Activated T-cell treated with anti-CD3 and anti-CD28 coated beads for 4 hours (primary cell): ENCODE measurements around the gene SOX5.

Experiments
- DNase-seq: peaks from one replicate; pipeline ENCODE4 v3.0.0-alpha.2; 2020

Gene SOX5

GRCh38 chr12:23585156-23585781 is 364.2 kb downstream of the SOX5 start:
- no peak for DNase-seq

GRCh38 chr12:23581913-23582312 is 367.6 kb downstream of the SOX5 start:
- no peak for DNase-seq

- no peak for DNase-seq
Measured at GRCh38 chr12:23579257-23579656, 370.2 kb downstream of the SOX5 start.

GRCh38 chr12:23576372-23576771 is 373.1 kb downstream of the SOX5 start:
- DNase-seq, result no peak

- no peak for DNase-seq
Measured at GRCh38 chr12:23569356-23569755, 380.1 kb downstream of the SOX5 start.

GRCh38 chr12:23566133-23566532 is 383.3 kb downstream of the SOX5 start:
- no peak for DNase-seq

GRCh38 chr12:23564451-23565152 is 384.9 kb downstream of the SOX5 start:
- no peak for DNase-seq

GRCh38 chr12:23561364-23562345 is 387.8 kb downstream of the SOX5 start:
- no peak for DNase-seq

GRCh38 chr12:23560611-23561010 is 388.9 kb downstream of the SOX5 start:
- DNase-seq, result no peak

- no peak for DNase-seq
Measured at GRCh38 chr12:23559268-23559753, 390.2 kb downstream of the SOX5 start.

- DNase-seq, result no peak
Measured at GRCh38 chr12:23556661-23557060, 392.8 kb downstream of the SOX5 start.

- no peak for DNase-seq
Measured at GRCh38 chr12:23555825-23556207, 393.7 kb downstream of the SOX5 start.

GRCh38 chr12:23555180-23555824 is 394.2 kb downstream of the SOX5 start:
- no peak for DNase-seq

GRCh38 chr12:23552417-23552816 is 397.1 kb downstream of the SOX5 start:
- DNase-seq, result no peak

GRCh38 chr12:23550753-23551152 is 398.7 kb downstream of the SOX5 start:
- no peak for DNase-seq

- DNase-seq, result no peak
Measured at GRCh38 chr12:23548742-23549141, 400.7 kb downstream of the SOX5 start.

GRCh38 chr12:23546756-23547155 is 402.7 kb downstream of the SOX5 start:
- no peak for DNase-seq

GRCh38 chr12:23543767-23544166 is 405.7 kb downstream of the SOX5 start:
- DNase-seq, result no peak

- DNase-seq, result no peak
Measured at GRCh38 chr12:23542187-23542586, 407.3 kb downstream of the SOX5 start.

GRCh38 chr12:23540572-23540971 is 408.9 kb downstream of the SOX5 start:
- no peak for DNase-seq

- DNase-seq, result no peak
Measured at GRCh38 chr12:23536293-23536692, 413.2 kb downstream of the SOX5 start.

GRCh38 chr12:23535441-23535840 is 414.0 kb downstream of the SOX5 start:
- DNase-seq, result no peak

- no peak for DNase-seq
Measured at GRCh38 chr12:23534196-23534595, 415.3 kb downstream of the SOX5 start.
